Stimulated activated CD4-positive, alpha-beta T cell treated with anti-CD3 and anti-CD28 coated beads, Interleukin-1b, Interleukin-23, amount 100 ng/mL, for 24 hours (primary cell): ENCODE results near the gene FAP.

Experiments used
- DNase-seq, 4 experiments: peaks; one replicate each; pipeline ENCODE4 v3.0.0-alpha.2; 2020; ENCODE audit warnings: low read depth in 4 of 4, low spot score in 1 of 4

FAP gene

GRCh38 chr2:162243294-162243693, at the start of gene FAP:
TSS of gene FAP (minus strand) at chr2:162243445. CDS start at chr2:162243327, 118 bp downstream.
- no peak for DNase-seq

GRCh38 chr2:162291748-162292147, 48.5 kb upstream of the FAP start:
- no peak for DNase-seq

GRCh38 chr2:162282765-162283425, 39.6 kb upstream of the FAP start:
- DNase-seq = no peak

- DNase-seq = no peak
These were observed 37.4 kb upstream of the FAP start for GRCh38 chr2:162280654-162281053.

- no peak for DNase-seq
These were observed 34.1 kb upstream of the FAP start for GRCh38 chr2:162277381-162277780.

GRCh38 chr2:162267996-162268395, 24.8 kb upstream of the FAP start:
- DNase-seq = no peak

- DNase-seq = no peak
These were observed 24.3 kb upstream of the FAP start for GRCh38 chr2:162267496-162267895.

GRCh38 chr2:162266460-162266760, 23.2 kb upstream of the FAP start:
- no peak for DNase-seq

- no peak for DNase-seq
These were observed 22.6 kb upstream of the FAP start for GRCh38 chr2:162265666-162266459.

- DNase-seq = no peak
These were observed 18.0 kb upstream of the FAP start for GRCh38 chr2:162261032-162261945.

- DNase-seq = no peak
These were observed 15.4 kb upstream of the FAP start for GRCh38 chr2:162258686-162259085.

- DNase-seq = no peak
These were observed 14.9 kb upstream of the FAP start for GRCh38 chr2:162258169-162258568.

GRCh38 chr2:162257425-162257824, 14.2 kb upstream of the FAP start:
- no peak for DNase-seq

- no peak for DNase-seq
These were observed 13.3 kb upstream of the FAP start for GRCh38 chr2:162256591-162256991.

GRCh38 chr2:162254236-162254871, 11.1 kb upstream of the FAP start:
- no peak for DNase-seq

GRCh38 chr2:162253435-162253834, 10.2 kb upstream of the FAP start:
- no peak for DNase-seq

- no peak for DNase-seq
These were observed 8.9 kb upstream of the FAP start for GRCh38 chr2:162252153-162252552.

- no peak for DNase-seq
These were observed 2.5 kb upstream of the FAP start for GRCh38 chr2:162245781-162246180.

GRCh38 chr2:162245061-162245460, 1.8 kb upstream of the FAP start:
- no peak for DNase-seq

GRCh38 chr2:162244541-162245031, 1.3 kb upstream of the FAP start:
- DNase-seq = no peak

GRCh38 chr2:162243715-162244114, 470 bp upstream of the FAP start:
- DNase-seq = no peak
